NCI-H146 treated with DMSO at 0.1 percent for 48 hours (cell line): ENCODE data around the gene KCNIP3.
"Not testable (repeated sequence)": the region's sequence is repeated elsewhere in the genome, so short reads cannot be mapped to it uniquely, and the experiment has no call there.

Experiments used
- DNase-seq: peaks from one replicate; lab custom pipeline; 2025; ENCODE audit not compliant: unreplicated experiment; lab: John Stamatoyannopoulos, UW

The KCNIP3 gene

DNA sequence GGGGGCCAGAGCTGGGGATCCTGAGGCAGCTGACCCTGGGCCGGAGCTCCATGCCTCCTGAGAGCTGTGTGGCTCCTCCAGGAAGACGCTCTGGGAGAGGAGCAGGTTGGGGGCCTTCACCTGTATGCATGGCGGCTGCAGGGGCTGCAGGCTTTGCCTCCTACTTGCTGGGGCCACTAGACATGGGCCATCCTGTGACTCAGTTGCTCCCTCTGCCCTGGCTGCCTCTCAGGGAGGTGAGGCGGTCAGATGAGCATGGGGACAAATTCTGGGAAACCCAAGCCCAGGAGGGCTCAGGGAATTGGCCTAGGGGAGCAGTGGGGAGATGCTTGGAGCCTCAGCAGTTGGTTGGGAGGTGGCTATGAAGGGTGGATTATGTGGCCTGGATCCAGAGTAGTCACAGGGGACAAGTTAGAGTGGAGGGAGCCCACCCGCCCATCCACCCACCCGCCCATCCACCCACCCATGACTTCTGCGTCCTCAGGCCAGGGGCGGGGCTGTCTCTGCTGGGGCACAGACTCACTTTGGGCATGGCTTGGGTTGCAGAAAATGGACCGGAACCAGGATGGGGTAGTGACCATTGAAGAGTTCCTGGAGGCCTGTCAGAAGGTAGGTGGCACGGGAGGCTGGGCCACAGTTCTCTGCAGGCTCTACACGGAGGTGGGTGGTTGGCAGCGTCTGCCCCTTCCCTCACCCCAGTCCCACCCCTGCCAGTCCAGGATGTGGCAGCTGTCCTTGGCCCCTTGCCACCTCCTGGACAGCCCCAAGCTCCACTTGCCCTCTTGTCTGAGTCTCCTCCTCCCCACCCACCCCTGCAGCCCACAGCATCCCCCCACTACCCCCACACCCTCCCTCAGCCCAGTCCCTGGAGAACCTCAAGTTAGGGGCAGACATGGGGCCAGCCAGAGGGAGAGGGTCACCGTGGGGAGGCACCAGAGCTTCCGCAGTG, 85.8 kb downstream of the KCNIP3 start:
- DNase-seq: no peak

GRCh38 chr2:95383635-95384027, 86.5 kb downstream of the KCNIP3 start:
- DNase-seq: no peak

GRCh38 chr2:95384854-95385569, 87.9 kb downstream of the KCNIP3 start:
- no peak for DNase-seq

DNA sequence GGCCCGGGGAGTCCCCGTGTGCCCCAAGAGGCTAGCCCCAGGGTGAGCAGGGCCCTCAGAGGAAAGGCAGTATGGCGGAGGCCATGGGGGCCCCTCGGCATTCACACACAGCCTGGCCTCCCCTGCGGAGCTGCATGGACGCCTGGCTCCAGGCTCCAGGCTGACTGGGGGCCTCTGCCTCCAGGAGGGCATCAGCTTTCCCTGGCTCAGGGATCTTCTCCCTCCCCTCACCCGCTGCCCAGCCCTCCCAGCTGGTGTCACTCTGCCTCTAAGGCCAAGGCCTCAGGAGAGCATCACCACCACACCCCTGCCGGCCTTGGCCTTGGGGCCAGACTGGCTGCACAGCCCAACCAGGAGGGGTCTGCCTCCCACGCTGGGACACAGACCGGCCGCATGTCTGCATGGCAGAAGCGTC, 88.4 kb downstream of the KCNIP3 start:
- DNase-seq: no peak

DNA sequence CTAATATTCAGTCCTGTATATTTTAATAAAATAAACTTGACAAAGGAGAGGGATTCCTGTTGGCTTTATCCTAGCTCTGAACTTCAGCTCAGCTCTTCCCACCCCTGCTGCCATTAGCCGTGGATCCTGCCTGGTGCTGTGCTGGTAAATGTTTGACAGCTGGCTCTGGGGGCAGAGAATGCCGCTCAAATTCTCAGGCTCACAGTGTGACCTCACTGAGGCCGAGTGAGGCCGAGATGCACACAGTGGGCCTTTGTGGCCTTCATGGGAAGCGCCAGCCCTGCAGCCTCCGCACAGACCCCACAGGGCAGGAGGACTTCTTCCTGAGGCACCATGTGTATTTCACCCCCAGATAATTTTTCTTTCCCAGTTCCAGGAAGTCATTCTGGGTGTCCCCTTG, 88.9 kb downstream of the KCNIP3 start:
- no peak for DNase-seq

DNA sequence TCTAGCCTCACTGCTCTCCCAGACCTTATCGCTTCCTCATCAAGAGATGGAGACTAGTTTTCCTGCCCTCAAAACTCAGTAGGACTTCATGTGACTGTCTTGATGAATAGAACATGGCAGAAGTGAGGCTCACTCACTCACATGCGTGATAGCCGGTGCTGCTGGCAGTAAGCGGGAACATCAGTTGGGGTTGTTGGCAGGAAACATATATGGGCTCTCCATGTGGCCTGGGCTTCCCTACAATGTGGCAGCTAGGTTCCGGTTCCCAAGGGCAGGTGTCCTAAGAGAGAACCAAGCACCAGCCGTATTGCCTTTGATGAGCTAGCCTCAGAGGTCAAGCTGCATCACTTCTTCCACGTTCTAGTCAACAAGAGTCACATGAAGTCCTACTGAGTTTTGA, 90.2 kb downstream of the KCNIP3 start:
- no peak for DNase-seq

DNA sequence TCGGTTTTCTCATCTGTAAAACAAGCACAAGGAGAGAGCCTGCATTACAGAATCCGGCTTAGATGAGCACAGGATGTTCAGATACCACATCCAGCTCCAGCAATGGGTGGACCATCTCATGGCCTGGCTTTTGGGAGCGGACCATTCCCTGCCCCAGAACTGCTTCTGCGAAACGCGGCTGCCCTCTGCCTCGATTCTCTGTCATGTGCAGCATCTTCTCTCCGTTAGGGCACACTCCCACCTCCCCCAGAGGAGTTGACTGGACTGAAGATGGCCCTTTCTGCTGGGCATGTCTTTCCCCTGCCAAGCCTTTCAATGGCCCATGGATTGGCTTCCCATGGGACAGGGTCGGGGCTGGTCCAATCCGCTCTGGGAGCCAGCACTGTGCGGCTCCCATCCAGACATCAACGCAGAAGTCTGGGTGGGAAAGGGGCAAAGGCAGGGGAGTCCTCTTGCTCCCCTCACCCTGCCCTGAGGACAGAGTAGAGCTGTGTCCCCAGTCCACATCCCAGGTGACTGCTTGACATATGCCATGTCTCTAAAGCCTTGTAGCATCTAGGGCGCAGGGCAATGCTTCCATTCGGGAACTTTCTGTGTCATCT, 91.0 kb downstream of the KCNIP3 start:
- no peak for DNase-seq

- DNase-seq: no peak
These were observed 91.7 kb downstream of the KCNIP3 start for GRCh38 chr2:95388856-95389244.

GRCh38 chr2:95389245-95390119, 92.3 kb downstream of the KCNIP3 start:
- DNase-seq: peak; percentile 33

- DNase-seq: no peak
These were observed 93.2 kb downstream of the KCNIP3 start for GRCh38 chr2:95390272-95390880.

DNA sequence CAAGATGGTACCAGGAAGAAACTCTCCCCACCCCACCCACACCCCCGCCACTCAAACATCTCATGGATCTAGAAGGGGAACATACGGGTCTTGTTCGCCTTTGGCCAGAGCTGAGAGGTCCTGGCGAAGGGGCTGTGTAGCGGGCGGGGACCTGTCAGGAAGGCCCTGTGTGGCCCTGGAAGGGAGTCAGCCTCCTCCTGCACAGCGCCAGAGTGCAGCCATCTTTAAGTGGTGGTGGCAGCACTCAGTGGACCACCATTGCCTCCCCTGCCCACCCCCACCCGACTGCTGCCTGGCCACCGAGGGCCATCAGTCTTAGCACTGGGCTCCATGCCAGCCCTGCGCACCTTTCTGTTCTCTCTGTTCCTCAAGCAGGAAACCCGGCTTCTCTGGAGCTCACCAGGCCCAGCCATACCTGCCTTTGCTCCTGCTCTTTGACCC, 93.8 kb downstream of the KCNIP3 start:
- DNase-seq: no peak

DNA sequence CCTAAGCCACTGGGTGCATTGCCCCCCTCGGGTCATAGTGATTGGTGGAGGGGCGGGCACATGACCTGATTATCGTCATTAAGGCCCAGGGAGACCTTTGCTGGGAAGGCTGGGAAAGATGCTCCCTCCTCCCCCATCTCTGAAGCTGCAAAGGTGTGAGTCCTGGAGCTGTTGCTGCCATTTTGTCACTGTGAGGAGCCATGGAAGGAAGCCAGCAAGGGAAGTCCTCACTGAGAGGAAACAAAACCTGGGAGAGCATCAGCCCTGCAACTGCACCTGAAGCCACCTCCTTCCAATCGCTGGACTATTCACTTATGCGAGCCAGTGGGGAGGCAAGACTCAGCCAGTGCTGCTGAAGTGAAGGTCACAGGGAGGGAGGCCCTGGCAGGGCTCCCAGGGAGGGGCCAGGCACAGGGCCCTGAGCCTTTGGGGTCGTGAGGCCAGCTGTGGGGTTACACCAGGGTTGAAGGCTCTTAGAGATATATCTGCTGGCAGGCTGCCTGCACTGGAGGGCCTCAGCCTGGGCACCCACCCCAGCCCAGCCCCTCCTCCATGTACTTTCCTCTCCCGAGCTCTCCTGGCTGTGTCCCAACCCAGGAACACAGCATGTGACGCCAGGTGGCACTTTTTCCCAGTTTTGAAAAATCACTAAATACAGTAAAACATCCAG, 94.6 kb downstream of the KCNIP3 start:
- no peak for DNase-seq

- DNase-seq: no peak
These were observed 95.2 kb downstream of the KCNIP3 start for GRCh38 chr2:95392320-95392719.

DNA sequence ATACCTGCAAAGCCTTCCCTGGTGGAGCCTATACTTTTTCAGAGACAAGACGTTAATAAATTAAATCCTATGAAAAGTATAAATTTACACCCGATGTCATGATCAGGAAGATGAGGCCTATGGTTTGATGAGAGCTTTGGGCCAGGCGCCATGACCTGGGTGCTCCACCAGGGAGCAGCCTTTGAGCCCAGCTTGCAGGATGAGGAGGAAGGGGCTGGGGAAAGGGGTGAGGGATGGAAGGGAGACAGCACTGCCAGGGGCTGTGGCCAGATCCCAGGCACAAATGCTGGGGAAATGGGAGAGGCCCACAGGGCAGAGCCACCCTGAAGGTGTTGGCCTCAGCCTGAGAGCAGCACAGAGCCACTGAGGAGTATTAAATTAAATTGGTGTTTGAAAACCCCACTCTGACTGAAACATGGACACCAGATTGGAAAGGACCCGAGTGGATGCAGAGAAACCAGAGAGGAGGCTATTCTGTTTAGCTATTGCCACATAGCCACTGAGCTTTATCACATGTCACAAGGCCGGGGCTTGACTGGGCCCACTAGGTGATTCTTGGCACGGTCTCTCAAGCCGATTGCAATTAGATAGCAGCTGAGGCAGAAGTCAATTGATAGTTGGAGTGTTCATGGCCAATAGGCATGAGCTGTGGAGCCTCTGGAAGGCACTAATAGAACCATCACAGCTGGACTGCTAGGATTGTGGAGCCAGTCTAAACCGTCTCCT, 95.7 kb downstream of the KCNIP3 start:
- DNase-seq: no peak

- DNase-seq: no peak
These were observed 96.8 kb downstream of the KCNIP3 start for GRCh38 chr2:95393901-95394300.

- DNase-seq: no peak
These were observed 101.9 kb downstream of the KCNIP3 start for GRCh38 chr2:95399061-95399460.

- DNase-seq: no peak
These were observed 104.3 kb downstream of the KCNIP3 start for GRCh38 chr2:95401480-95401879.

DNA sequence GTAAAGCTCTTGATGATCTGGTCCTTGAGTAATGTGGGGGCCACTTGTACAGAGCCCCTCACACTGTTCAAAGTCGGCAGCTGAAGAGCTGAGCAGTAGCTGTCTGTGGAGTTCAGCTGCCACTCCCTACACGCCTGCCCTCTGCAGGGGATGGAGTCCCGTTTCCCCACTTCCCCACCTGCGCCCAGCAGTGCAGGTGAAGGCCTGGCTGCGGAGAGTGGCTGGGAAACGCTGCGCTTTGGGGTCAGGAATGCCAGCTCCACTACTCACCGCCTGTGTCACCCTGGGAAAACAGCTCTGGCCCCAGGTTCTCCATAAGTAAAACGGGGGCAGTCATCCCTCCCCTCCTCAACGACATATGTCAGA, 104.8 kb downstream of the KCNIP3 start:
- not testable (repeated sequence) for DNase-seq
